GM13976 (cell line): Measurements from ENCODE around the gene ZNF181.
"Not testable (repeated sequence)": the region's sequence is repeated elsewhere in the genome, so short reads cannot be mapped to it uniquely, and the experiment has no call there.

Source experiments
- DNase-seq: peaks from one replicate; pipeline ENCODE4 v3.0.0; 2012; ENCODE audit warnings: low spot score
- CTCF ChIP-seq: IDR thresholded peaks from 2 replicates; pipeline ENCODE4 v1.5.1; 2012; ENCODE audit warnings: borderline replicate concordance, mild to moderate bottlenecking; ENCODE audit not compliant: insufficient read depth; ENCODE audit errors: extremely low read depth, missing control alignments, control extremely low read depth
- in situ Hi-C: fragments of 300-500 bp; cut with MboI; formaldehyde crosslinking; loops from one replicate; pipeline ENCODE4 v1.12.0; 2022; ENCODE audit warnings: low sequenced_read_pairs, mixed read lengths, inconsistent platforms; ENCODE audit not compliant: unreplicated experiment

The ZNF181 gene

GRCh38 chr19:34733746-34734536 is at the start of gene ZNF181:
Gene ZNF181 (plus strand): TSS chr19:34734243. CDS start chr19:34735038, 795 bp downstream.
- TF ChIP-seq CTCF: no peak
- in situ Hi-C loops: no loop called here
- peak; percentile 88 for DNase-seq

- in situ Hi-C loops, DNase-seq: not testable (repeated sequence)
Measured at GRCh38 chr19:34685266-34685665, 48.8 kb upstream of the ZNF181 start.

- TF ChIP-seq CTCF: no peak
- in situ Hi-C loops: no loop called here
- no peak for DNase-seq
Measured at GRCh38 chr19:34686455-34686854, 47.6 kb upstream of the ZNF181 start.

GRCh38 chr19:34687348-34687747 is 46.7 kb upstream of the ZNF181 start:
- in situ Hi-C loops: no loop called here
- TF ChIP-seq CTCF: no peak
- no peak for DNase-seq

GRCh38 chr19:34688592-34688991 is 45.5 kb upstream of the ZNF181 start:
- no peak for TF ChIP-seq CTCF
- in situ Hi-C loops: no loop called here
- DNase-seq: no peak

GRCh38 chr19:34690372-34690771 is 43.7 kb upstream of the ZNF181 start:
- no peak for TF ChIP-seq CTCF
- in situ Hi-C loops: no loop called here
- DNase-seq: no peak

- no peak for DNase-seq
- in situ Hi-C loops: no loop called here
- no peak for TF ChIP-seq CTCF
Measured at GRCh38 chr19:34692549-34692948, 41.5 kb upstream of the ZNF181 start.
